Endothelial cell of umbilical vein (primary cell): ENCODE results near the gene UTS2. TPM values are rescaled to one million over a fixed set of nuclear protein-coding genes. Genes with fewer than 3 reads are reported as not detected.

Source experiments
- BruUV-seq: library from RNA; stranded (reverse); fragments of 400-500 nt; replicated peaks from 2 replicates; lab custom pipeline; 2021; lab: Mats Ljungman, UMichigan
- CTCF ChIA-PET: fragments of 300-600, 350-600 bp; sonication (Branson Sonifier 250); formaldehyde crosslinking; loops from one replicate; lab custom pipeline; 2021; ENCODE audit warnings: antibody characterized with exemption, inconsistent platforms; lab: Charles Lee
- POLR2A ChIA-PET: fragments of 300-600, 350-600 bp; sonication (Branson Sonifier 250); formaldehyde crosslinking; loops from one replicate; lab custom pipeline; 2021; ENCODE audit warnings: antibody characterized with exemption, inconsistent platforms; lab: Charles Lee
- DNase-seq: peaks from one replicate; pipeline ENCODE4 v3.0.0-alpha.2; 2011; ENCODE audit warnings: low read depth, low spot score
- FAIRE-seq: peaks from 2 replicates; lab custom pipeline; 2011; peaks lifted over from hg19 to GRCh38; lab: Jason Lieb, UNC
- H2AFZ ChIP-seq: 2 replicates; pipeline ENCODE4 v1.6.0; 2012; ENCODE audit warnings: low read depth, low read length, control low read depth, inconsistent platforms
- H3K27ac ChIP-seq: 2 replicates; pipeline ENCODE4 v1.5.1; 2011; ENCODE audit warnings: low read depth, mild to moderate bottlenecking, control low read depth, low read length, moderate library complexity; ENCODE audit not compliant: insufficient read depth
- H3K27me3 ChIP-seq, 2 experiments: 2 replicates each; pipeline versions ENCODE4 v1.6.0 to v1.6.1; 2011; ENCODE audit warnings: low read length in 2 of 2, mixed read lengths in 1 of 2; ENCODE audit not compliant: control insufficient read depth in 2 of 2, insufficient read depth in 2 of 2
- H3K36me3 ChIP-seq, 2 experiments: 2 replicates in 1 of 2; 3 replicates in 1 of 2; pipeline ENCODE4 v1.5.1; 2011; ENCODE audit warnings: low read length in 2 of 2, mild to moderate bottlenecking in 1 of 2, moderate library complexity in 1 of 2; ENCODE audit not compliant: control insufficient read depth in 2 of 2, insufficient read depth in 2 of 2; ENCODE audit errors: extremely low read depth in 1 of 2
- H3K4me1 ChIP-seq: 3 replicates; pipeline ENCODE4 v1.5.1; 2011; ENCODE audit warnings: mild to moderate bottlenecking, low read length; ENCODE audit not compliant: control insufficient read depth, insufficient read depth; ENCODE audit errors: extremely low read depth
- H3K4me2 ChIP-seq: 2 replicates; pipeline ENCODE4 v1.6.1; 2011; ENCODE audit warnings: low read length, control low read depth, mixed read lengths; ENCODE audit not compliant: insufficient read depth
- H3K4me3 ChIP-seq, 3 experiments: fragments of 200-600 bp in 1 of 3; sonication (generic), shearing (Covaris generic) in 1 of 3; replicated peaks in 1 of 3; 2 replicates each; pipeline ENCODE4 v1.5.1; 2011 to 2016; ENCODE audit warnings: control low read depth in 3 of 3, low read length in 3 of 3, mild to moderate bottlenecking in 2 of 3, inconsistent platforms in 1 of 3, low read depth in 1 of 3, moderate library complexity in 1 of 3; ENCODE audit not compliant: insufficient read depth in 1 of 3
- H3K79me2 ChIP-seq: 2 replicates; pipeline ENCODE4 v1.6.0; 2012; ENCODE audit warnings: low read length, inconsistent platforms; ENCODE audit not compliant: control insufficient read depth, insufficient read depth
- H3K9ac ChIP-seq: replicated peaks from 2 replicates; pipeline ENCODE3; 2011; ENCODE audit warnings: low read length, control low read depth; ENCODE audit not compliant: insufficient read depth; ENCODE audit errors: extremely low read depth
- H3K9me1 ChIP-seq: replicated peaks from 3 replicates; pipeline ENCODE4 v1.6.0; 2011; ENCODE audit warnings: mild to moderate bottlenecking, low read length; ENCODE audit not compliant: control insufficient read depth, insufficient read depth; ENCODE audit errors: extremely low read depth
- H3K9me3 ChIP-seq: replicated peaks from 2 replicates; pipeline ENCODE4 v1.5.1; 2012; ENCODE audit warnings: low read length, inconsistent platforms; ENCODE audit not compliant: control insufficient read depth, insufficient read depth
- H4K20me1 ChIP-seq: replicated peaks from 2 replicates; pipeline ENCODE3; 2011; ENCODE audit warnings: mild to moderate bottlenecking, low read length; ENCODE audit not compliant: control insufficient read depth, insufficient read depth; ENCODE audit errors: extremely low read depth
- EZH2 ChIP-seq: IDR thresholded peaks from 2 replicates; pipeline ENCODE4 v1.6.1; 2012; ENCODE audit warnings: borderline replicate concordance, low read depth, mild to moderate bottlenecking, moderate library complexity, low read length, inconsistent platforms; ENCODE audit not compliant: severe bottlenecking
- FOS ChIP-seq: IDR thresholded peaks from 2 replicates; pipeline ENCODE4 v1.6.1; 2011; ENCODE audit warnings: mild to moderate bottlenecking, low read length, moderate library complexity, borderline replicate concordance; ENCODE audit not compliant: insufficient read depth
- GATA2 ChIP-seq: IDR thresholded peaks from 2 replicates; pipeline ENCODE4 v1.7.0; 2011; ENCODE audit warnings: low read depth, mild to moderate bottlenecking, moderate library complexity, mixed read lengths, low read length; ENCODE audit not compliant: insufficient read length, insufficient read depth
- JUN ChIP-seq: IDR thresholded peaks from 2 replicates; pipeline ENCODE4 v1.6.1; 2011; ENCODE audit warnings: borderline replicate concordance, low read depth; ENCODE audit not compliant: insufficient read length, insufficient read depth
- MYC ChIP-seq: IDR thresholded peaks from one replicate; pipeline ENCODE4 v1.6.1; 2011; ENCODE audit warnings: mild to moderate bottlenecking, low read depth, low read length
- POLR2A ChIP-seq: IDR thresholded peaks from 2 replicates; pipeline ENCODE4 v1.6.1; 2012; ENCODE audit warnings: low read depth, mild to moderate bottlenecking, control low read depth, low read length
- POLR2AphosphoS5 ChIP-seq: IDR thresholded peaks from 2 replicates; pipeline ENCODE4 v1.6.1; 2012; ENCODE audit warnings: low read depth, mild to moderate bottlenecking, control low read depth, low read length, moderate library complexity; ENCODE audit not compliant: insufficient read depth
- dilution Hi-C: fragments of 300-500 bp; cut with MboI; formaldehyde crosslinking; loops from one replicate; pipeline ENCODE4 v1.15.0; 2019; ENCODE audit warnings: low sequenced_read_pairs; ENCODE audit not compliant: extremely low pct_ligation_motif_present
- intact Hi-C: fragments of 100-400 bp; cut with micrococcal nuclease; formaldehyde crosslinking; loops from one replicate; pipeline ENCODE4 v1.10.0; 2022
- polyA plus RNA-seq, 4 experiments: library from polyadenylated mRNA; depleted of rRNA in 3 of 4; stranded (reverse) in 3 of 4; unstranded in 1 of 4; fragments of >200 nt; gene quantifications; 2 replicates each; pipeline versions ENCODE4 v1.2.1 to v1.2.3, GENCODE V29; 2011 to 2012; ENCODE audit warnings: missing spikeins in 1 of 4
- total RNA-seq: library from RNA; stranded (reverse); gene quantifications from 2 replicates; pipeline ENCODE4 v1.2.3, GENCODE V29; 2021
- TF ChIP-seq, protein P1 (sequence below): IDR thresholded peaks from 2 replicates; pipeline ENCODE4 v1.6.1; 2011; ENCODE audit not compliant: insufficient read depth, insufficient read length
- TF ChIP-seq, protein P2 (sequence below), 2 donors: IDR thresholded peaks; 1 replicate in 1 of 2; 2 replicates in 1 of 2; pipeline ENCODE4 v1.5.1; 2011; ENCODE audit warnings: low read length in 2 of 2, mild to moderate bottlenecking in 2 of 2, moderate library complexity in 2 of 2, control low read depth in 1 of 2, inconsistent platforms in 1 of 2, low read depth in 1 of 2; ENCODE audit not compliant: insufficient read depth in 1 of 2; ENCODE audit errors: extremely low read depth in 1 of 2

The UTS2 gene
- total and polyA plus RNA-seq, 2 donors (not counting 3 experiments of a cell fraction or from before 2014, with no cell fraction given): not detected

DNA sequence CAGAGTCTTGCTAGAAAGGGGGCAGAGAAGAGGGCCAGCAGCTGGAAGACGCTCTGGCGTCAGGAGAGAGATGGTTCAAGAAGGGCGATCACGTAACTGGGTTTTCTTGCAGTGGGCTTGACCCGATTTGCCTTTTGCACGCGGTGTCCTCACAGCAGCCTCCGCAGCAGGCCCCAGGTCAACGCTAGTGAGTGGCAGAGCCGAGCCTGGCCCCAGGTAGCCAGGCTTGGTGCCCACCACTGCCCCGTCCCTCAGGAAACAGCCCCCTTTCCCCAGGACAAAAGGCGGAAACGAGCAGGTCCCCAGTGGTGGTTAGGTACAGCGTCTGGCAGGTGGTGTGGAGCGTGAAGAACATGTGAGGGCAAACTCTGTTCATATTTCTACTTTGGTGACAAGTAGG is 8.6 kb upstream of the UTS2 start:
- dilution Hi-C loops: no loop called here
- no peak overlapping the region for H3K4me2 ChIP-seq
- ChIA-PET POLR2A (no interaction called here), CTCF (no interaction called here)
- H3K9me1 ChIP-seq: no peaks in the 10 kb centered on the region
- H3K9me3 ChIP-seq: no peaks in the 10 kb centered on the region
- H3K4me1 ChIP-seq: no peaks in the 10 kb centered on the region
- FAIRE-seq (no peak), DNase-seq (no peak)
- no TSS peak for BruUV-seq
- intact Hi-C loops: no loop called here
- H2AFZ ChIP-seq: no peak overlapping the region
- no peak overlapping the region for H3K27ac ChIP-seq
- no peak overlapping the region for H3K9ac ChIP-seq
- no peak overlapping the region for H3K4me3 ChIP-seq
- H3K79me2 ChIP-seq: no peaks in the 10 kb centered on the region
- H4K20me1 ChIP-seq: no peaks in the 10 kb centered on the region
- TF ChIP-seq GATA2 (no peak), FOS (no peak), POLR2A (no peak), EZH2 (no peak), MYC (no peak), JUN (no peak), POLR2AphosphoS5 (no peak)
- TF ChIP-seq, protein P1, sequence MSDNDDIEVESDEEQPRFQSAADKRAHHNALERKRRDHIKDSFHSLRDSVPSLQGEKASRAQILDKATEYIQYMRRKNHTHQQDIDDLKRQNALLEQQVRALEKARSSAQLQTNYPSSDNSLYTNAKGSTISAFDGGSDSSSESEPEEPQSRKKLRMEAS: no peak
- TF ChIP-seq, protein P2, sequence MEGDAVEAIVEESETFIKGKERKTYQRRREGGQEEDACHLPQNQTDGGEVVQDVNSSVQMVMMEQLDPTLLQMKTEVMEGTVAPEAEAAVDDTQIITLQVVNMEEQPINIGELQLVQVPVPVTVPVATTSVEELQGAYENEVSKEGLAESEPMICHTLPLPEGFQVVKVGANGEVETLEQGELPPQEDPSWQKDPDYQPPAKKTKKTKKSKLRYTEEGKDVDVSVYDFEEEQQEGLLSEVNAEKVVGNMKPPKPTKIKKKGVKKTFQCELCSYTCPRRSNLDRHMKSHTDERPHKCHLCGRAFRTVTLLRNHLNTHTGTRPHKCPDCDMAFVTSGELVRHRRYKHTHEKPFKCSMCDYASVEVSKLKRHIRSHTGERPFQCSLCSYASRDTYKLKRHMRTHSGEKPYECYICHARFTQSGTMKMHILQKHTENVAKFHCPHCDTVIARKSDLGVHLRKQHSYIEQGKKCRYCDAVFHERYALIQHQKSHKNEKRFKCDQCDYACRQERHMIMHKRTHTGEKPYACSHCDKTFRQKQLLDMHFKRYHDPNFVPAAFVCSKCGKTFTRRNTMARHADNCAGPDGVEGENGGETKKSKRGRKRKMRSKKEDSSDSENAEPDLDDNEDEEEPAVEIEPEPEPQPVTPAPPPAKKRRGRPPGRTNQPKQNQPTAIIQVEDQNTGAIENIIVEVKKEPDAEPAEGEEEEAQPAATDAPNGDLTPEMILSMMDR (IDR thresholded peaks at IDR 0.05; ENCODE audit: extremely low read depth in 1 of 2, insufficient read depth in 1 of 2, low read depth in 1 of 2, low read length in 2 of 2): no peak
- H3K27me3 ChIP-seq: no peaks in the 10 kb centered on the region
- H3K36me3 ChIP-seq: no peaks in the 10 kb centered on the region
